Right lobe of liver (tissue), 6 donors: ENCODE data around the gene ST14. TPM values are rescaled to one million over a fixed set of nuclear protein-coding genes. Genes with fewer than 3 reads are reported as not detected.
A peak's percentile ranks its signal among the peaks of the same experiment; 100 is the strongest.
"Not testable (repeated sequence)": the region's sequence is repeated elsewhere in the genome, so short reads cannot be mapped to it uniquely, and the experiment has no call there.

ENCODE experiments used
- ATAC-seq, 4 donors: fragments of 200-7000 bp; cut with Tn5 transposase; one replicate each; pipeline ENCODE4 v1.9.1; 2020; ENCODE audit warnings: mild to moderate bottlenecking in 4 of 4, moderate library complexity in 4 of 4
- DNase-seq, 3 donors: peaks; one replicate each; pipeline ENCODE4 v3.0.0-alpha.2; 2020
- H3K27ac ChIP-seq, 3 donors: fragments of 200-600 bp; one replicate each; pipeline ENCODE4 v1.8.0; 2022
- H3K27me3 ChIP-seq, 2 donors: fragments of 200-600 bp; one replicate each; pipeline ENCODE4 v1.8.0; 2022
- H3K36me3 ChIP-seq, 4 donors: fragments of 200-600 bp; sonication (generic) in 1 of 4; one replicate each; pipeline versions ENCODE4 v1.5.1 to v1.8.0; 2017 to 2022; ENCODE audit warnings: control low read depth in 1 of 4
- H3K4me1 ChIP-seq, 4 donors: fragments of 200-600 bp; sonication (generic) in 1 of 4; one replicate each; pipeline versions ENCODE4 v1.5.1 to v1.8.0; 2017 to 2022; ENCODE audit warnings: control low read depth in 1 of 4
- H3K4me3 ChIP-seq, 3 donors: fragments of 200-600 bp; one replicate each; pipeline ENCODE4 v1.8.0; 2022
- H3K9me3 ChIP-seq, 4 donors: fragments of 200-600 bp; sonication (generic) in 1 of 4; one replicate each; pipeline versions ENCODE4 v1.5.1 to v1.8.0; 2017 to 2022; ENCODE audit warnings: control low read depth in 1 of 4
- POLR2A ChIP-seq: fragments of 450-650 bp; IDR thresholded peaks from one replicate; pipeline ENCODE4 v1.6.1; 2017; ENCODE audit warnings: antibody characterized with exemption, mild to moderate bottlenecking
- WGBS: methylation state at CpG from one replicate; pipeline ENCODE4 v1.1.6; 2018; ENCODE audit warnings: low coverage, low lambda C conversion rate; ENCODE audit not compliant: insufficient coverage; ENCODE audit errors: missing lambda C conversion rate; 5-methylcytosine and 5-hydroxymethylcytosine counted together
- intact Hi-C, 2 donors: fragments of 100-400 bp; cut with DNase I; formaldehyde crosslinking; loops; one replicate each; pipeline versions ENCODE4 v1.11.2 to v1.14.1; 2022
- total RNA-seq, 6 experiments: library from RNA; depleted of rRNA in 2 of 6; stranded (reverse); fragments of >200 nt in 2 of 6; fragmentation: NEBNext Ultra II Directional in 3 of 6; extraction: Animal tissue kit (Norgen Biotek cat#: 25700) in 3 of 6; gene quantifications; one replicate each; pipeline versions ENCODE4 v1.1.0 to v1.2.4, GENCODE V29; 2016 to 2023
- TF ChIP-seq, protein P1 (sequence below), 4 donors: fragments of 200-600 bp in 3 of 4; fragments of 450-650 bp in 1 of 4; IDR thresholded peaks; one replicate each; pipeline versions ENCODE4 v1.5.1 to v1.8.0; 2016 to 2022; ENCODE audit warnings: antibody characterized with exemption in 4 of 4, mild to moderate bottlenecking in 2 of 4
- donor health status: DM: no; HTN: yes; CAD: no.
- donor health status: DM: no; HTN: no; CAD: no.
- donor health status: DM: no; HTN: no; CAD: no.
- donor health status: DM: no; HTN: yes; CAD: no.
- donor health status: DM: no; HTN: yes; CAD: no.

The ST14 gene
- total RNA-seq, 6 experiments from 2014 or later = 2.5 to 16.7 (median 10.8) TPM

DNA sequence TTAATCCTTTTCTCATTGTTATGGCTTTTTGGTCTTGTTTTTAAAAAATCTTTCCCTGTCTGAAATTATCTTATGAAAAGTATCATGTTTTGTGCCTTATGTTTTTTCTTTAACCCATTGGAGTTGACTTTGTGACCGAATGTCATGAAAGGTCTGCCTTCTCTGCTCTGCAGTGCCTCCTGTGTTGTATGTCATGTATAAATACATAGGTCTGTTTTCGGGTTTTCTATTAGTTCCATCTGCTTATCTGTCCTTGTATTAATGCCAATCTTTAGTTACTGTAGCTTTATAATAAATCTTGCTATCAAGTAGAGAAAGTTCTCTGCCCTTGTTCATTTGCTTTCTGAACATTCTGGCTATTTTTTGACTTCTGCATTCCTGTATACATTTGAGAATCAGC is 82.1 kb downstream of the ST14 start:
- H3K4me3 ChIP-seq = no peak overlapping the region
- peaks cover 0 to 19% (median 7%) of the 10 kb centered on the region in 4 donors for H3K4me1 ChIP-seq
- intact Hi-C loops = no loop called here
- no peak overlapping the region for H3K27ac ChIP-seq
- no peak for DNase-seq
- 90% methylated on average over 2 of the region's 2 CpGs for WGBS
- H3K36me3 ChIP-seq = peaks cover 0 to 4% (median 0%) of the 10 kb centered on the region in 4 donors
- no peaks in the 10 kb centered on the region for H3K9me3 ChIP-seq
- ATAC-seq = no peak
- H3K27me3 ChIP-seq = no peaks in the 10 kb centered on the region
- no peak for TF ChIP-seq POLR2A
- TF ChIP-seq, protein P1, sequence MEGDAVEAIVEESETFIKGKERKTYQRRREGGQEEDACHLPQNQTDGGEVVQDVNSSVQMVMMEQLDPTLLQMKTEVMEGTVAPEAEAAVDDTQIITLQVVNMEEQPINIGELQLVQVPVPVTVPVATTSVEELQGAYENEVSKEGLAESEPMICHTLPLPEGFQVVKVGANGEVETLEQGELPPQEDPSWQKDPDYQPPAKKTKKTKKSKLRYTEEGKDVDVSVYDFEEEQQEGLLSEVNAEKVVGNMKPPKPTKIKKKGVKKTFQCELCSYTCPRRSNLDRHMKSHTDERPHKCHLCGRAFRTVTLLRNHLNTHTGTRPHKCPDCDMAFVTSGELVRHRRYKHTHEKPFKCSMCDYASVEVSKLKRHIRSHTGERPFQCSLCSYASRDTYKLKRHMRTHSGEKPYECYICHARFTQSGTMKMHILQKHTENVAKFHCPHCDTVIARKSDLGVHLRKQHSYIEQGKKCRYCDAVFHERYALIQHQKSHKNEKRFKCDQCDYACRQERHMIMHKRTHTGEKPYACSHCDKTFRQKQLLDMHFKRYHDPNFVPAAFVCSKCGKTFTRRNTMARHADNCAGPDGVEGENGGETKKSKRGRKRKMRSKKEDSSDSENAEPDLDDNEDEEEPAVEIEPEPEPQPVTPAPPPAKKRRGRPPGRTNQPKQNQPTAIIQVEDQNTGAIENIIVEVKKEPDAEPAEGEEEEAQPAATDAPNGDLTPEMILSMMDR (IDR thresholded peaks at IDR 0.05) = no peak

DNA sequence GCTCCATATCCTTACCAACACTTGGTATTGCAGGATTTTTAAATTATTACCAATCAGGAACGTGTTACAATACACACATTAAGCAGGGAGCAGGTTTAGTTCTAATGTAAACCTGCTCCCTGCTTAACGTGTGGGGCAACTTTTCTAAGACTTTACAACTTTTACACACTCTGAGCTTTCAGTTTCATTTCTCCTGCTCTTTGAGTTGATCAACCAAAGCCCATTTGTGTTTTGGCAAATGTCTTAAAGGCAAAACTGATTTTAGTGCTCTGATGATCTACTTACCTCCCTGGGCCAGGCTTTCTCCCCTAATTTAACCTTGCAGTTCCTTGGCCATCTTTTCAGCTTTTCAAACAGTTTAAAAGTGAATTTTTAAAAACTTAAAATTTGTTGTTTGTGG is 84.2 kb downstream of the ST14 start:
- no peak overlapping the region for H3K4me3 ChIP-seq
- intact Hi-C loops = no loop called here
- peak; percentile 79 to 89 (median 83) for ATAC-seq

DNA sequence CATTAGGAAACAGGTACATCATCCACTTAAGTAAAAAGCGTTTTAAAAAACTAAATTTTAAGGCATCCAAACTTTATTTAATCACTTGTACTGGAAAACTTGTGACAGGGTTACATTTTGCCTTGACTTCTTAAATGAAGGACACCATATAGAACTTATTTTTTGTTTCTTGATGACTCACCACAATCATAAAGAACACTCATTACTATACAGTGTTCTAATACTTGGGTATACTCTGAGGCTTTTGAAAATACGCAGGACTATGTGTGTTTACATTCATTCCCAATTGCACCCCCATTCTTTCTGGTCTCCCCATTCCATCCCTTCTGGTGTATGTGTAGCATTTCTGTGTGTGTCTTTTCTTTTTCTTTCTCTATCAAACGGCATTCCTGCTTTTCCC is 85.3 kb downstream of the ST14 start:
- intact Hi-C loops = no loop called here
- Histone ChIP-seq H3K9me3 (no peaks in the 10 kb centered on the region), H3K27me3 (no peaks in the 10 kb centered on the region), H3K4me1 (peaks cover 0 to 19% (median 7%) of the 10 kb centered on the region in 4 donors), H3K4me3 (no peak overlapping the region), H3K27ac (no peak overlapping the region), H3K36me3 (no peaks in the 10 kb centered on the region)
- WGBS = 97% methylated on average over 3 of the region's 3 CpGs
- TF ChIP-seq, protein P1 (IDR thresholded peaks at IDR 0.05) = no peak
- TF ChIP-seq POLR2A = no peak
- no peak for DNase-seq
- ATAC-seq = no peak

More for the DNA sequence above, 84.2 kb downstream of the ST14 start:
- no peaks in the 10 kb centered on the region for H3K27me3 ChIP-seq
- no peak for DNase-seq
- H3K36me3 ChIP-seq = no peaks in the 10 kb centered on the region
- 3% methylated on average over 2 of the region's 2 CpGs for WGBS
- no peak for TF ChIP-seq POLR2A
- TF ChIP-seq, protein P1 (IDR thresholded peaks at IDR 0.05) = no peak
- H3K27ac ChIP-seq = no peak overlapping the region
- no peaks in the 10 kb centered on the region for H3K9me3 ChIP-seq
- peaks cover 0 to 19% (median 7%) of the 10 kb centered on the region in 4 donors for H3K4me1 ChIP-seq

DNA sequence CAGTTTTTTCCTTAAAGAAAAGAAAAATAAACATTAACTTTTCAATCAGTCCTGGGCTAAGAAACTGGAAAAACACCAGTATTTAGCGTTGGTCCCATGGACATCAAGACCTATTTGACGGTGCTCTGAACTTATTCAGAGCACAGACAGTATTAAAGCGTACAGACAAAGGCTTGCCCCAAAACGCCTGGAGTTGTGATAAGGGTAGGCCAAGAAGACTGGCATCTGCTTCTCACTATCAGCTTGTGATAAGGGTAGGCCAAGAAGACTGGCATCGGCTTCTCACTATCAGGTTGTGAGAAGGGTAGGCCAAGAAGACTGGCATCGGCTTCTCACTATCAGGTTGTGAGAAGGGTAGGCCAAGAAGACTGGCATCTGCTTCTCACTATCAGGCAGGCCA is 85.8 kb downstream of the ST14 start:
- H3K9me3 ChIP-seq, ATAC-seq, H3K36me3 ChIP-seq, intact Hi-C loops, H3K27me3 ChIP-seq, H3K27ac ChIP-seq, DNase-seq, H3K4me3 ChIP-seq: not testable (repeated sequence)
- peaks cover 0 to 19% (median 7%) of the 10 kb centered on the region in 4 donors for H3K4me1 ChIP-seq
- WGBS = 80% methylated on average over 5 of the region's 6 CpGs

DNA sequence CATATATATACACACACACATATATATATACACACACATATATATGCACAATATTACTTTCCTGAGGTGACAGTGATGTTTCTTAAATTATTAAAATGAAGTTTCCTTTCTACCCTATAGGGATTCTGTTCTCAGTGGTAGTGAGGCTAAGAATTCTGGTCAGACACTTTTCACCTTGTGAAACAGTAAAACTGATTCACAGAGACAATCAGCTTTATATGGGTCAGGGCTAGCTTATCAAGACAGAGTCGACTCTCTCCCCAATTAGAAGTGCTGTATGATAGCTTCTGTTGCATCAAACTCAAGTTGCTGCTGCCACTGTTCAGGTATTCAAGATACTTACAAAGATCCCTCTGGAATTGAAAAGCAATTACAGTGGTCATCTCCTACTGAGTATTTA is 86.7 kb downstream of the ST14 start:
- Histone ChIP-seq H3K4me1 (peaks cover 0 to 19% (median 7%) of the 10 kb centered on the region in 4 donors), H3K27me3 (no peaks in the 10 kb centered on the region), H3K27ac (no peak overlapping the region), H3K4me3 (no peak overlapping the region), H3K36me3 (no peaks in the 10 kb centered on the region), H3K9me3 (no peaks in the 10 kb centered on the region)
- no peak for ATAC-seq
- TF ChIP-seq, protein P1 (IDR thresholded peaks at IDR 0.05) = no peak
- TF ChIP-seq POLR2A = no peak
- 38% methylated on average over 1 of the region's 1 CpG for WGBS
- intact Hi-C loops = no loop called here
- no peak for DNase-seq
